Parathyroid adenoma (tissue), 2 donors: Measurements from ENCODE around the gene PGBD5.

Experiments
- H2AFZ ChIP-seq: fragments of 300-600 bp; sonication (generic); one replicate; pipeline ENCODE4 v1.7.0; 2017; ENCODE audit warnings: antibody characterized with exemption, mild to moderate bottlenecking
- H3K27ac ChIP-seq: fragments of 300-600 bp; sonication (generic); one replicate; pipeline ENCODE4 v1.7.0; 2017
- H3K27me3 ChIP-seq: fragments of 300-600 bp; sonication (generic); one replicate; pipeline ENCODE4 v1.7.0; 2017; ENCODE audit warnings: low read length; ENCODE audit not compliant: control insufficient read depth, insufficient read depth
- H3K36me3 ChIP-seq: fragments of 300-600 bp; sonication (generic); one replicate; pipeline ENCODE4 v1.7.0; 2017; ENCODE audit warnings: low read length; ENCODE audit not compliant: control insufficient read depth, insufficient read depth
- H3K4me1 ChIP-seq: fragments of 300-600 bp; sonication (generic); one replicate; pipeline ENCODE4 v1.7.0; 2017; ENCODE audit warnings: control low read depth
- H3K4me2 ChIP-seq: fragments of 300-600 bp; sonication (generic); one replicate; pipeline ENCODE4 v1.7.0; 2017; ENCODE audit warnings: low read length
- H3K4me3 ChIP-seq: fragments of 300-600 bp; sonication (generic); one replicate; pipeline ENCODE4 v1.7.0; 2017; ENCODE audit warnings: low read depth, low read length
- H3K79me2 ChIP-seq: fragments of 300-600 bp; sonication (generic); one replicate; pipeline ENCODE4 v1.7.0; 2017; ENCODE audit warnings: control low read depth
- H3K9ac ChIP-seq: fragments of 300-600 bp; sonication (generic); one replicate; pipeline ENCODE4 v1.7.0; 2017; ENCODE audit warnings: mild to moderate bottlenecking
- H3K9me3 ChIP-seq: fragments of 300-600 bp; sonication (generic); one replicate; pipeline ENCODE4 v1.7.0; 2017; ENCODE audit warnings: low read length; ENCODE audit not compliant: control insufficient read depth
- TF ChIP-seq, protein P1 (sequence below): fragments of 300-600 bp; sonication (generic); IDR thresholded peaks from one replicate; pipeline ENCODE4 v1.7.0; 2017; ENCODE audit warnings: antibody characterized with exemption, mild to moderate bottlenecking
- donor health status: primary hyperparathyroidism.

PGBD5 gene

DNA sequence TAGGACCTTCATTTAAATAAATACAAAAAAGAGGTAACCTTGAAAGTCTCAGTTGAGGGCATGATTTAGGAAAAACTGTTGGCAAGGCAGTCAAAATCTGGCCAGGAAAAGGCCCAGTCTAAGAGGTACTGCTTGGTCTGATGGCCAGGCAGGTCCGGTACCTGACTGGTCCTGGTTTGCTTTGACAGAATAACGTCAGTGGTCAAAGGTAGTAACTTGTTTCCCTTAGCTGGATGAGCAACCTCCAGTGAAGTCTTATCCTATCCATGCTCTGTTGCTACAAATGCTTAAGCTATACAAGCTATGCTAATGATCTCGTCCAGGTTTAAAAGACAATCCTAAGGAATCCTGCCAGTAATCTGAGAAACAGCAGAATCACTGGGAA is 85.0 kb downstream of the PGBD5 start:
- no peak overlapping the region for H3K4me2 ChIP-seq
- H3K4me3 ChIP-seq = no peak overlapping the region
- no peaks in the 10 kb centered on the region for H3K9me3 ChIP-seq
- no peak overlapping the region for H3K9ac ChIP-seq
- H3K79me2 ChIP-seq = no peaks in the 10 kb centered on the region
- no peak overlapping the region for H2AFZ ChIP-seq
- H3K4me1 ChIP-seq = peaks cover 15% of the 10 kb centered on the region
- TF ChIP-seq, protein P1, sequence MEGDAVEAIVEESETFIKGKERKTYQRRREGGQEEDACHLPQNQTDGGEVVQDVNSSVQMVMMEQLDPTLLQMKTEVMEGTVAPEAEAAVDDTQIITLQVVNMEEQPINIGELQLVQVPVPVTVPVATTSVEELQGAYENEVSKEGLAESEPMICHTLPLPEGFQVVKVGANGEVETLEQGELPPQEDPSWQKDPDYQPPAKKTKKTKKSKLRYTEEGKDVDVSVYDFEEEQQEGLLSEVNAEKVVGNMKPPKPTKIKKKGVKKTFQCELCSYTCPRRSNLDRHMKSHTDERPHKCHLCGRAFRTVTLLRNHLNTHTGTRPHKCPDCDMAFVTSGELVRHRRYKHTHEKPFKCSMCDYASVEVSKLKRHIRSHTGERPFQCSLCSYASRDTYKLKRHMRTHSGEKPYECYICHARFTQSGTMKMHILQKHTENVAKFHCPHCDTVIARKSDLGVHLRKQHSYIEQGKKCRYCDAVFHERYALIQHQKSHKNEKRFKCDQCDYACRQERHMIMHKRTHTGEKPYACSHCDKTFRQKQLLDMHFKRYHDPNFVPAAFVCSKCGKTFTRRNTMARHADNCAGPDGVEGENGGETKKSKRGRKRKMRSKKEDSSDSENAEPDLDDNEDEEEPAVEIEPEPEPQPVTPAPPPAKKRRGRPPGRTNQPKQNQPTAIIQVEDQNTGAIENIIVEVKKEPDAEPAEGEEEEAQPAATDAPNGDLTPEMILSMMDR = no peak
- H3K27me3 ChIP-seq = no peaks in the 10 kb centered on the region
- H3K27ac ChIP-seq = peak overlapping the region; percentile 47
- no peaks in the 10 kb centered on the region for H3K36me3 ChIP-seq

DNA sequence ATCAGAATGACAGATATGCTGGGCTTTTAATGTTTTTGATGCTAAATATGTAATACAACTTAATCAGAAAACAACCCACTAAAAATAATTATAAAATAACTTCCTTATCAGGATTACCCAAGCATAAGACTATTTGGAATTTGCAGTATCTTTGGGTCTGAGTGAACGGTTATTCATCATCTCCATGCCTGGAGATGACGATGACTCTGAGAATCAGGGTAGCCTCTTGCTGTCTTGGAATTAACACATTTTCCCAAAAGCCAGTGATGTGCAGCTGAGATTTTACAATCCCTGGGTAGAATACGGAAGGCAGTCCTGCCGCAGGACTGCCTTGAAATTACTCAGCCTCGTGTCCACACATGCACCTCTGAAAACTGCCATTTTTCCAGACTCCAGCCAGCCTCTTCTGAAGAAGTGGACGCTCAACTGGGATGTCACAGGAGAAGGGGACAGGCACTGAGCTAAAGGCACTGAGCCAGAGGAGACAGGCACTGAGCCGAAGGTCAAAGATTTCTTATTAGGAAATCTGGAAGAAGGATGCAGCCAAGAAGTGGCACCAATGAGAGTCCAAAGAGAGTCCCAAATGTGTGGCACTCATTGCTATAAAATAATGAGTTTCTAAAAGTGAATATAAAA is 85.5 kb downstream of the PGBD5 start:
- Histone ChIP-seq H3K4me1 (peaks cover 15% of the 10 kb centered on the region), H3K27me3 (no peaks in the 10 kb centered on the region), H3K27ac (peak overlapping the region; percentile 47), H3K9ac (no peak overlapping the region), H3K79me2 (no peaks in the 10 kb centered on the region), H3K36me3 (no peaks in the 10 kb centered on the region), H2AFZ (no peak overlapping the region), H3K9me3 (no peaks in the 10 kb centered on the region), H3K4me2 (no peak overlapping the region), H3K4me3 (no peak overlapping the region)
- TF ChIP-seq, protein P1 = no peak

GRCh38 chr1:230339033-230339432 is 87.1 kb downstream of the PGBD5 start:
- Histone ChIP-seq H2AFZ (no peak overlapping the region), H3K36me3 (no peaks in the 10 kb centered on the region), H3K4me2 (no peak overlapping the region), H3K27me3 (no peaks in the 10 kb centered on the region), H3K4me3 (no peak overlapping the region), H3K4me1 (peaks cover 15% of the 10 kb centered on the region), H3K9ac (no peak overlapping the region), H3K9me3 (no peaks in the 10 kb centered on the region), H3K27ac (no peak overlapping the region), H3K79me2 (no peaks in the 10 kb centered on the region)
- TF ChIP-seq, protein P1 = no peak

DNA sequence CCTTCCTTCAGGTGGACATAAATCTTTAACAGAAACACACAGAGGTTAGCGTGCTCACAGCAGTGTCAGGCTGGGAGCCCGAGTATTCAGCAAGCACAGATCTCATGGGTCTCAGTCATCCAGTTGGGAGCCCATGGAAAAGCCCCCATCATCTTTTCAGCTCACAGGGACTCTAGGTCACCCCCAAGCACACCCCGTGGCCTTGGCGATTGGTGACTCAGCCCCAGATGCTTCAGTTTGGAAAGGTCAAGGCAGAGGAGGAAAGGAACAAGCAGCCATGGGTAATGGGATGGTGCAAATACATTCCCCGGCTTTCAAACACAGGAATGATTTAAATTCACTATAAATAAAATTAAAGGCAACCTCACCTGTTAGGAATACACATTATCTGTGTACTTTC is 88.9 kb downstream of the PGBD5 start:
- Histone ChIP-seq H3K9ac (no peak overlapping the region), H3K9me3 (no peaks in the 10 kb centered on the region), H3K4me2 (no peak overlapping the region), H3K27ac (no peak overlapping the region), H3K4me1 (peaks cover 12% of the 10 kb centered on the region), H3K4me3 (no peak overlapping the region), H3K79me2 (no peaks in the 10 kb centered on the region), H2AFZ (no peak overlapping the region), H3K27me3 (no peaks in the 10 kb centered on the region), H3K36me3 (no peaks in the 10 kb centered on the region)
- TF ChIP-seq, protein P1 = no peak

- no peak overlapping the region for H3K9ac ChIP-seq
- no peak overlapping the region for H2AFZ ChIP-seq
- no peak overlapping the region for H3K4me2 ChIP-seq
- H3K27me3 ChIP-seq = no peaks in the 10 kb centered on the region
- TF ChIP-seq, protein P1 = no peak
- no peaks in the 10 kb centered on the region for H3K36me3 ChIP-seq
- peaks cover 4% of the 10 kb centered on the region for H3K4me1 ChIP-seq
- no peaks in the 10 kb centered on the region for H3K79me2 ChIP-seq
- H3K4me3 ChIP-seq = no peak overlapping the region
- no peak overlapping the region for H3K27ac ChIP-seq
- H3K9me3 ChIP-seq = no peaks in the 10 kb centered on the region
Observed at GRCh38 chr1:230335861-230336522, 90.1 kb downstream of the PGBD5 start.
